ENCODE data around the gene TMEM131. TPM values are rescaled to one million over a fixed set of nuclear protein-coding genes. Genes with fewer than 3 reads are reported as not detected.

TMEM131 gene
- total RNA-seq, 1 donor = 30.0 TPM

DNA sequence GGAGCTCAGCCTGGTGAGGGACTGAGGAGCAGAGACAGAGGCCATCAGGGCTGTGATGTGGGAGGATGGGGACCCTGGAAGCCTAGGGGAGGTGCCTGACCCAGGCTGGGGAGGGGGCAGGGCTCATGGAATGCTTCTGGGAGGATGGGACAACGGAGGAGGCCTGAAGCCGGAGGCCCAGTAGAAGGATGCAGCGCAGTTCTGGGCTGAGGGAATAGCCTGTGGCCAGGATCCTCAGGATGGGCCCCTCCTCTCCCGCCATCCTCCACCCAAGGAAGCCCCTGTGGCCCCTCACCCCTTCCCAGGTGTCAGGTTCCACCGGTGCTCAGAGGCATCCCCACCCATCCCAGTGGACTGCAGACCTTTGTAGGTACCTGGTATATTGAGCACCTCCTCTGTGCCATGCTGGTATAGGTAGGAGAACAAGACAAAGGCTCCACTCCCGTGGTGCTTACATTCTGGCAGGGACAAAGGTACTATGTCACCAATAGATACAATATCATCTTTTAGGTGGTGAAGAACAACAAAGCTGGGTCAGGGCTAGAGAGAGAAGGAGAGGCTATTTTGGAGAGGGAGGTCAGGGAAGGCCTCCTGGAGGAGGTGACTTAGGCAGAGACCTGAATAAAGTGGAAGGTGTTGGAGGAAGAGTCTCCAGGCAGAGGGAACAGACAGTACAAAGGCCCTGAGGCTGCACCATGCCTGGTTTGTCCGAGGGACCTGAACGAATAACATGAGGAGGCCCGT lies 279.6 kb downstream of the TMEM131 start:
- DNase-seq (ENCODE audit: insufficient read length, low spot score, missing footprints) = peak; percentile 74

DNA sequence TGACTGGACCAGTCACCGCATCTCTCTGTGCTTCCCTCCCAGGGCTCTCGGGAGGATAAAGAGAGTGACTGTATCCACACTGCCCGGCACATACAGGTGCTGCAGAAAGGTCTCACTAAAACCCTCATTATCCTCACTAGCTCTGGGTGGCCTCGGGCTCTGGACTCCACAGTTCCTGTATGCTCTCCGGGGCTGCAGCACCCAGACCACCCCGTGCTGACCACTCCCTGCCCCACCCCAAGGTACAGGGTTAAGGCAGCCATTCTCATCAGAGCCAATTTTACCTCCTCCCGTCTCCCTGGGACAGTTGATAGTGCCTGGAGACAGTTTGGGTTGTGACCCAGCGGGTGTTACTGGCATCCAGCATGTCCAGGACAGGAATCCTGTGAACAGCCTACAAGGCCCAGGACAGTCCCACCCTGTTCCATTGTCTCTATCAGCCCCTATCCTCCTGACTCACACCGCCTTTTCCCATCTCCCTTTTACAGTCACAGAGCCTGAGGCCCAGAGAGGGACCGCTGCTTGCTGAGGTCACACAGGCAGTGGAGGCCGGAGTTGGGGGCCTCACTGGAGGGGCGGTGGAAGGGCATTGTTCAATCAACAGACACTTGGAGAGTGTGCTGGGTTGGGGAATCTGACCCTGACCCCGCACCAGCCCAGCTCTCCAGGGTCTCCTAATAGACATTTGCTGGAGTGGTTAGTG lies 280.6 kb downstream of the TMEM131 start:
- TF ChIP-seq, protein P1, sequence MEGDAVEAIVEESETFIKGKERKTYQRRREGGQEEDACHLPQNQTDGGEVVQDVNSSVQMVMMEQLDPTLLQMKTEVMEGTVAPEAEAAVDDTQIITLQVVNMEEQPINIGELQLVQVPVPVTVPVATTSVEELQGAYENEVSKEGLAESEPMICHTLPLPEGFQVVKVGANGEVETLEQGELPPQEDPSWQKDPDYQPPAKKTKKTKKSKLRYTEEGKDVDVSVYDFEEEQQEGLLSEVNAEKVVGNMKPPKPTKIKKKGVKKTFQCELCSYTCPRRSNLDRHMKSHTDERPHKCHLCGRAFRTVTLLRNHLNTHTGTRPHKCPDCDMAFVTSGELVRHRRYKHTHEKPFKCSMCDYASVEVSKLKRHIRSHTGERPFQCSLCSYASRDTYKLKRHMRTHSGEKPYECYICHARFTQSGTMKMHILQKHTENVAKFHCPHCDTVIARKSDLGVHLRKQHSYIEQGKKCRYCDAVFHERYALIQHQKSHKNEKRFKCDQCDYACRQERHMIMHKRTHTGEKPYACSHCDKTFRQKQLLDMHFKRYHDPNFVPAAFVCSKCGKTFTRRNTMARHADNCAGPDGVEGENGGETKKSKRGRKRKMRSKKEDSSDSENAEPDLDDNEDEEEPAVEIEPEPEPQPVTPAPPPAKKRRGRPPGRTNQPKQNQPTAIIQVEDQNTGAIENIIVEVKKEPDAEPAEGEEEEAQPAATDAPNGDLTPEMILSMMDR (IDR thresholded peaks at IDR 0.05; ENCODE audit: extremely low read depth, low read depth, low read length) = no peak
- Histone ChIP-seq H3K27me3 (ENCODE audit: insufficient read depth, low read length) (peaks cover 7% of the 10 kb centered on the region), H2AFZ (ENCODE audit: low read length) (no peak overlapping the region), H3K79me2 (ENCODE audit: insufficient read depth, low read length) (no peaks in the 10 kb centered on the region), H3K27ac (ENCODE audit: low read depth, low read length) (no peak overlapping the region), H3K4me1 (ENCODE audit: insufficient read depth, low read length) (no peaks in the 10 kb centered on the region), H3K9me3 (ENCODE audit: low read depth, low read length) (no peaks in the 10 kb centered on the region), H4K20me1 (ENCODE audit: insufficient read depth, low read length) (no peaks in the 10 kb centered on the region), H3K4me2 (ENCODE audit: insufficient read depth, low read length) (no peak overlapping the region), H3K36me3 (ENCODE audit: insufficient read depth, low read length) (no peaks in the 10 kb centered on the region), H3K4me3 (ENCODE audit: insufficient read depth, low read length) (no peak overlapping the region)
- peak; percentile 47 for DNase-seq (ENCODE audit: insufficient read length, low spot score, missing footprints)

More for the DNA sequence above, 279.6 kb downstream of the TMEM131 start:
- Histone ChIP-seq H3K9me3 (ENCODE audit: low read depth, low read length) (no peaks in the 10 kb centered on the region), H3K4me2 (ENCODE audit: insufficient read depth, low read length) (no peak overlapping the region), H2AFZ (ENCODE audit: low read length) (no peak overlapping the region), H3K36me3 (ENCODE audit: insufficient read depth, low read length) (no peaks in the 10 kb centered on the region), H3K4me1 (ENCODE audit: insufficient read depth, low read length) (no peaks in the 10 kb centered on the region), H3K27me3 (ENCODE audit: insufficient read depth, low read length) (peaks cover 4% of the 10 kb centered on the region), H3K27ac (ENCODE audit: low read depth, low read length) (no peak overlapping the region), H3K4me3 (ENCODE audit: insufficient read depth, low read length) (no peak overlapping the region), H3K79me2 (ENCODE audit: insufficient read depth, low read length) (no peaks in the 10 kb centered on the region), H4K20me1 (ENCODE audit: insufficient read depth, low read length) (no peaks in the 10 kb centered on the region)
- TF ChIP-seq, protein P1 (IDR thresholded peaks at IDR 0.05; ENCODE audit: extremely low read depth, low read depth, low read length) = no peak

DNA sequence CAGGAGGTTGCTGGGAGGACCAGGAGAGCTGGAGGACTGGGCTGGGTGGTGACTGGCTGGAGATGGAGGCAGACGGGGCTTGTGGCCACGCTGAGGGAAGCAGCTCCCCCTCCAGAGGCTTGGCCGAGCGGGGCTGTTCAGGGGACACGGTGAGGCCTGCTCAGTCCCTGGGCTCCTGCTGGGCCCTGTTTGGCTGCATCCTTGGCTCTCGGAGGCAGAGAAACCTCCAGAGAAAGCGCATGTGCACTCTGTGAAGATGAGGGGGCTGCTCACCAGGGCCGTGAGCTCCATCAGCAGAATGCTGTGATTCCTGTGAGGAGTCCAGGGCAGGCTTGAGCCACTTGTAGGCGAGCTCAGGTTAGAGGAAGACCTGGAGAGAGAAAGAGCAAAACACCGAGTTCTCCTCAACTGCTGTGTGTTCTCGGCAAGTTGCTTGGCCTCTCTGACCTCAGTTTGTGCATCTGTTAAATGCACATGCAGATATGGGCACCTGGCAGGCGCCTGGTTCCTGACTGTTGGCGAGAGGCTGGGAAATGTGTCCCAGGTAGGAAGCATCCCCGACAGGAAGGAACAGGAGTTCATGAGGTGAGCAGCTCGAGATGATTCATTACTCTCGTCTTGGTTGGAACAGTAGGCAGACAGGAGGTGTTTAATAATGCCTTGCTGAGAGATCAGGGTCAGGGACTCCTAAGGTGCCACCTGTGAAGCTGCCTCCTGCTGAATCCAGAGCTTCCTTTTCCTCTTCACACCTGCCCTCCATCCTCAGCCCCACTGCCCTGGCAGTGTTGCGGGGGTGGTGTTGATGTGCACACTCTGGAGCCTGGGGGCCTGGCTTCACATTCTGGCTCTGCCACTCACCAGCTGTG lies 281.4 kb downstream of the TMEM131 start:
- TF ChIP-seq, protein P1 (IDR thresholded peaks at IDR 0.05; ENCODE audit: extremely low read depth, low read depth, low read length) = no peak
- Histone ChIP-seq H4K20me1 (ENCODE audit: insufficient read depth, low read length) (no peaks in the 10 kb centered on the region), H3K27ac (ENCODE audit: low read depth, low read length) (no peak overlapping the region), H3K27me3 (ENCODE audit: insufficient read depth, low read length) (peaks cover 7% of the 10 kb centered on the region), H3K36me3 (ENCODE audit: insufficient read depth, low read length) (no peaks in the 10 kb centered on the region), H3K9me3 (ENCODE audit: low read depth, low read length) (no peaks in the 10 kb centered on the region), H3K4me3 (ENCODE audit: insufficient read depth, low read length) (no peak overlapping the region), H2AFZ (ENCODE audit: low read length) (no peak overlapping the region), H3K4me1 (ENCODE audit: insufficient read depth, low read length) (no peaks in the 10 kb centered on the region), H3K4me2 (ENCODE audit: insufficient read depth, low read length) (no peak overlapping the region), H3K79me2 (ENCODE audit: insufficient read depth, low read length) (no peaks in the 10 kb centered on the region)
- peak; percentile 75 for DNase-seq (ENCODE audit: insufficient read length, low spot score, missing footprints)

All from osteoblast (primary cell).